ENCODE measurements around the gene ZSWIM4.

Gene ZSWIM4

GRCh38 chr19:13876834-13877233 lies 81.6 kb downstream of the ZSWIM4 start, which contains the start of gene NANOS3:
TSS of gene NANOS3 (plus strand) at chr19:13877134. CDS start at chr19:13877249, 115 bp downstream.
- DNase-seq = no peak

GRCh38 chr19:13877303-13877702 lies 82.1 kb downstream of the ZSWIM4 start:
- no peak for DNase-seq

- DNase-seq = peak; percentile 87
Measured at GRCh38 chr19:13880059-13881043, 85.1 kb downstream of the ZSWIM4 start.

GRCh38 chr19:13881251-13881691 lies 86.0 kb downstream of the ZSWIM4 start:
- DNase-seq = no peak
